ENCODE data around the gene GATAD2B.
"Not testable (repeated sequence)": the region's sequence is repeated elsewhere in the genome, so short reads cannot be mapped to it uniquely, and the experiment has no call there.

Gene GATAD2B

GRCh38 chr1:153793973-153794615 lies 128.7 kb downstream of the GATAD2B start:
- no peak for DNase-seq

GRCh38 chr1:153793261-153793972 lies 129.4 kb downstream of the GATAD2B start:
- DNase-seq = no peak

DNA sequence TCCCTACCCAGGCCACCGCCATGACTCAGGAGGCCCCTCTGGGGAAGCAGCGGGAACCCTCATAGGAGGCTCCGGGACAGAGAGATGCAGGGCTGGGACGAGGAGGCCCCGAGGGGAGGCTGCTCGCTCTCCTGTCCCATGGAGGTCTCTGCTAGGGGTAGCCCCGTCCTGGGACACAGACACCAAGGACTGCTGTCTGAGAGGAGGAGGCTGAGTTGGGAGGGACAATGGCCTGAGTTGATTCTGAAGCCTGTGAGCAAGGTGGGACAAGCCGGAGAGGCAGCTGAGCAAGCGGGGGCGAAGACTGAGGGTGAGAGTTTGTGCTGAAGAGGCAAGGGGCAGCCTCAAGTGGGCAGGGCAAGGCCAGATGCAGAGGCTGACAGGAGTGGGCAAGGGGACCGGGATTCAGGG lies 130.1 kb downstream of the GATAD2B start:
- DNase-seq = no peak

- DNase-seq = peak; percentile 62
Observed at GRCh38 chr1:153791648-153792253, 131.0 kb downstream of the GATAD2B start.

- no peak for DNase-seq
Observed at GRCh38 chr1:153790966-153791647, 131.7 kb downstream of the GATAD2B start.

DNA sequence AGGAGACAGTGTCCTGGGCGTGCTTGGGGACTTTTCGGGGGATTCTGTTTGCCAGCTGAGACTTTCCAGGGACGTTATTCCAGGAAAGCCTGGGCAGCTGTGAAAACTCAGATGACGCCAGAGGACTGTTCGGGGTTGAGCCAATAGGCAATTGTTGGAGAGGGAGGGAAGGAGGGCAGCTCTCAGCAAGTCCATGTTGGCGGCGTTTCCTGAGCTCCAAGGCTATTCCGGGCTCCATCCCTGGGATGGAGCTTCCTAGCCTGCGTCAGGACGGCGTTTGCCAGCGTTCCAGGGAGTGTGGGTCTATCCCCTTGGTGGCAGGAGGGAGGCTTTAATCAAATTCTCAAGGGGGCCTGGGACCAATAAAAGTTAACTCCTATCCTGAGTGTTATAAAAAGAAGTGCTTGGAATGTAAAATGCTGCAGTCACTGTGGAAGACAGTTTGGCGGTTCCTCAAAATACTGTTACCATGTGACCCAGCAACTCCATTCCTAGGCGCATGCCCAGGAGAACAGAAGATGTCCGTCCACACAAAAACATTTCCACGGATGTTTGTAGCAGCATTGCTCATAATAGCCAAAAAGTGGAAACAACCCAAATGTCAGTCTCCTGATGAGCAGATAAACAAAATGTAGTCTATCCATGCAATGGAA lies 132.3 kb downstream of the GATAD2B start:
- DNase-seq = no peak

GRCh38 chr1:153789478-153790034 lies 133.2 kb downstream of the GATAD2B start:
- DNase-seq = no peak

DNA sequence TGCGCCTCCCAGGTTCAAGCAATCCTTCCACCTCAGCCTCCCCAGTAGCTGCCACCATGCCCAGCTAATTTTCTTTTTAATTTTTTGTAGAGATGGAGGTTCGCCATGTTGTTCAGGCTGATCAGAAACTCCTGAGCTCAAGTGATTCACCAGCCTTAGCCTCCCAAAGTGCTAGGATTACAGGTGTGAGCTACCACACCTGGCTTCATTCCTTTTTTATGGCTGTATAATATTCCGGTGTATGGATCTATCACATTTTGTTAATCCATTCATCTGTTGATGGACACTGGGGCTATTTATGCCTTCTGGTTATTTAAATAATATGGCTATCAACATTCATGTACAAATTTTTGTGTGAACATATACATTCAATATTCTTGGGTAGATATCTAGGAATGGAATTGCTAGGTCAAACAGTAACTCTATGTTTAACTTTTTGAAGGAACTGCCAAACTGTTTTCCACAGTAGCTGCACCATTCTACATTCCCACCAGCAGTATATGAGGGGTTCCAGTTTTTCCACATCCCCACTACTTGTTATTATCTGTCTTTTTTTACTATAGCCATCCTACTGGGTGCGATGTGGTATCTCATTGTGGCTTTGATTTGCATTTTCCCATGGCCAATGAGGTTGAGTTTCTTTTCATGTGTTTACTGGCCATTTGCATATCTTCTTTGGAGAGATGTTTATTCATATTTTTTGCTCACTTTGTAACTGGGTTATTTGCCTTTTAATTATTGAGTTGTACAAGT lies 136.6 kb downstream of the GATAD2B start:
- DNase-seq = no peak

DNA sequence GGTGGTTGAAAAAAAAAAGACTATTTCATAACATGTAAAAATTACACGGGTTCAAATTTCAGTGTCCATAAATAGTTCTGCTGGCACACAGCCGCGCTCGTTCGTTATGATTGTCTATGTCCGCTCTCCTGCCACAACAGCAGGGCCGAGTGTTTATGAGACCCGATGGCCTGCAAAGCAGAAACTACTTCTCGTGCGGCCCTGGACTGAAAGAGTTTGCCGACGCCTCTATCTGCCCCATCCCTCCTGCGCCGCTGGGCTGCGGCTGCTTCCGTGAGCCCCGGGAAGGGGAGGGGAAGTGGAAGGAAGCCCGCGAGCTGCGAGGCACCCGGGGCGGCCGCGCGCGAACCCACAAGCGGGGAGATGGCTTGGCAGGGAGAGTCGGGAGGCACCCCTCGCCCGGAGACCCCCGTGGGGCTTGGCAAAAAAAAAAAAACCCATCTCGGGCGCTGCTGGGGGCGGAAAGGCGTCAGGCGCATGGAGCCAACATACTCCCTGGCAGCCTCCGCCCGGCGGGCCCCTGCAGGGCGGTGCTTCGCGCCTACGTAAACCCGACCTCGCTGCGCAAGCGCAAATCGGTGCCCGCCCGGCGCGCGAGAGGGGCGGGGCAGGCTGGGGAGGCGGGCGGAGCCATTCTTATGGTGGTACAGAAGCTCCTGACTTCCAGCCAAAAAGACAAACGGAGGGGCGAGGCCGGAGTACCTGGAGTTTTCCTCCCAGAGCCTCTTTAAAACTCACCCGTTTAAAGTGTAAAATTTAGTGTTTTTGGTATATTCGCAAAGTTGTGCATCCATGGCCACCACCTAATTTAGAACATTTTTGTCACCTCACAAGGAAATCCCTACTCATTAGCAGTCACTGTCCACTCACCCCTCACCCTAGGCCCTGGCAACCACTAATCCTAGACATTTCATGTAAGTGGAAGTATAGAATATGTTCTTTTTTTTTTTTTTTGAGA lies 139.3 kb downstream of the GATAD2B start:
- peak; percentile 95 for DNase-seq

DNA sequence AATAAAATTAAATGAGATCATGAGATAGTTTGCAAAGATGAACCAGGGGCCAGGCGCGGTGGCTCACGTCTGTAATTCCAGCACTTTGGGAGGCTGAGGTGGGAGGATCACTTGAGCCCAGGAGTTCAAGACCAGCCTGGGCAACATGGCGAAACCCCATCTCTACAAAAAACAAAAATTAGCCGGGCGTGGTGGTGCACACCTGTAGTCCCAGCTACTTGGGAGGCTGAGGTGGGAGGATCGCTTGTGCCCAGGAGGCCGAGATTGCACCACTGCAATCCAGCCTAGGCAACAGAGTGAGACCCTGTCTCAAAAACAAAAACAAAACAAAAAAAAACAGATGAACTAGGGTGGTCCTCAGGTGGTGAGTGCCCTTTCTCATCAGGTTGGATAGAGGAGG lies 140.1 kb downstream of the GATAD2B start:
- not testable (repeated sequence) for DNase-seq

- DNase-seq = no peak
Observed at GRCh38 chr1:153780551-153780950, 142.2 kb downstream of the GATAD2B start.

DNA sequence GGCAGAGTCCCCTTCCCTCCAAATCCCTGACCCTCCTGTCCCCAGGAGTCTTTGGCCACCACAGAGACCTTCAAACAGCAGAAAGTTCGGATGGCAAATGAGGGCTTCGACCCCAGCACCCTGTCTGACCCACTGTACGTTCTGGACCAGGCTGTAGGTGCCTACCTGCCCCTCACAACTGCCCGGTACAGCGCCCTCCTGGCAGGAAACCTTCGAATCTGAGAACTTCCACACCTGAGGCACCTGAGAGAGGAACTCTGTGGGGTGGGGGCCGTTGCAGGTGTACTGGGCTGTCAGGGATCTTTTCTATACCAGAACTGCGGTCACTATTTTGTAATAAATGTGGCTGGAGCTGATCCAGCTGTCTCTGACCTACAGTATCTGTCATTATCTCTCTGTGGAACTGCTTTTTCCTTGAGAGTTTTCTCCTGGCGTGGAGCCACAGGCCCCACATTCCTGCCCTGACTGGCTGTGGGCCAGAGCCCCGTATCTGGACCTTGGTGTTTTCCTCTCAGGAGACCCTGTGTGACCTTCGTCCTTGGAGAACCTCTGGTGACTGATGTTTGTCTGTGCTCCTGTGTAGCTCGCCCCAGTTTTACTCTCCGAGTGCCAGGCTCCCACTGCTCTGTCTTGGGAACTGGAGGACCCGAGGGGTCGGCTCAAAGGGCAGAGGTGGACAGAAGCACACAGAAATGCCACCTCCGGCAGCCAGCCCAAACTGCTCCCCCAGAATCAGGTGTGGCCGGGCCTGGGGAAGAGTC lies 142.8 kb downstream of the GATAD2B start:
- DNase-seq = no peak

- no peak for DNase-seq
Observed at GRCh38 chr1:153778824-153779519, 143.8 kb downstream of the GATAD2B start.

GRCh38 chr1:153778051-153778823 lies 144.5 kb downstream of the GATAD2B start:
- no peak for DNase-seq

- no peak for DNase-seq
Observed at GRCh38 chr1:153777648-153778047, 145.1 kb downstream of the GATAD2B start.

DNA sequence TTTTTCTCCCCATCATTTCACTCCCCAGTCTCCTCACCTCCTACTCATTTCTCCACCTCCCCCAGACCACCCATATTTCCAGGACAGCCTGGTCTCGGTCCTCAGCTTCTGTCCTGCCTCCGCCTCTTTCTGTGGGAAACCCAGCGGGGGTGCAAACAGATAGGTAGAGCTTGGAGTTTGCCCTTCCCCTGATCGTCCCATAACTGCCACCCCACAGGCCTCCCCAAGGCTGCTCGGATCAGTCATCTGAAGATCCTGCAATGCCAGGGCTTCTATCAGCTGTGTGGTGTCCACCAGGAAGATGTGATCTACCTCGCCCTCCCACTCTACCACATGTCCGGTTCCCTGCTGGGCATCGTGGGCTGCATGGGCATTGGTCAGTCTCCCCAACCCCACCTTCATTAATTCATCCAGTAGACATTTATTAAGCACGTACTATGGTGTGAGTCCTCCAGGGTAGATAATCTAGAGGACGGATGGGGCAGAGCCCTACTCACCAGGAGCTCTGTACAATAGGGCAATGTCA lies 145.9 kb downstream of the GATAD2B start:
- DNase-seq = no peak

DNA sequence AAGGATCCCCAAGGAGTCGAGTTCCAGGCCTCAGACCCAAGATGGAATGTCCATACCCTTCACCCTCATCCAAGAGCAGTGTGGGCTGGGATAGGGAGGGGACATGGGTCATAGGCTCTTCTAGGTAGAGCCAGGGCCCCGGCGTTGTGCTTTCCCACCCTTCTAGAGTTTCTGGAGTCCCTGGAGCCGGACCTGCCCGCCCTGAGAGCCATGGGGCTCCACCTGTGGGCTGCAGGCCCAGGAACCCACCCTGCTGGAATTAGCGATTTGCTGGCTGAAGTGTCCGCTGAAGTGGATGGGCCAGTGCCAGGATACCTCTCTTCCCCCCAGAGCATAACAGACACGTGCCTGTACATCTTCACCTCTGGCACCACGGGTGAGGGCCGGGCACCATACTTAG lies 146.4 kb downstream of the GATAD2B start:
- DNase-seq = no peak

Measured in stimulated activated CD8-positive, alpha-beta memory T cell treated with anti-CD3 and anti-CD28 coated beads, Interleukin-4, amount 100 ng/mL, for 48 hours (primary cell).